ENCODE results near the gene ADAP2.

ADAP2 gene

DNA sequence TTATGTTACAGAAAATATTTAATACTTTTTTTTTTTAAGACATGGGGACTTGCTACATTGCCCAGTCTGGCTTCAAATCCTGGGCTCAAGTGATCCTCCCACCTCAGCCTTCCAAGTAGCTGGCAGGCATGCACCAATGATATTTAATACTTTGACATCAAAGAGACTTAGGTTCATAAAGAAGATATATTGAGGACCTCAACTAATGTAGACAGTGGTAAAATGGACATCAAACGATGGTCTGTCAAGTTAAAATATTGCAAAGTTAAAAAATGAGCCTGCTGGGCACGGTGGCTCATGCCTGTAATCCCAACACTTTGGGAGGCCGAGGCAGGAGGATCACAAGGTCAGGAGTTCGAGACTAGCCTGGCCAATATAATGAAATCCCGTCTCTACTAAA, 24.4 kb upstream of the ADAP2 start:
- POLR2A ChIA-PET: interaction anchor here (1.0 to 1.2 kb wide), 2 partner anchors 9 to 20 kb away, joined by 4 to 7 read pairs; partner anchors contain the start of gene TEFM
- peaks cover 87 to 89% of the 10 kb centered on the region in 2 experiments for H3K36me3 ChIP-seq (ENCODE audit: control insufficient read depth in 2 of 2, insufficient read depth in 1 of 2, low read length in 2 of 2)

DNA sequence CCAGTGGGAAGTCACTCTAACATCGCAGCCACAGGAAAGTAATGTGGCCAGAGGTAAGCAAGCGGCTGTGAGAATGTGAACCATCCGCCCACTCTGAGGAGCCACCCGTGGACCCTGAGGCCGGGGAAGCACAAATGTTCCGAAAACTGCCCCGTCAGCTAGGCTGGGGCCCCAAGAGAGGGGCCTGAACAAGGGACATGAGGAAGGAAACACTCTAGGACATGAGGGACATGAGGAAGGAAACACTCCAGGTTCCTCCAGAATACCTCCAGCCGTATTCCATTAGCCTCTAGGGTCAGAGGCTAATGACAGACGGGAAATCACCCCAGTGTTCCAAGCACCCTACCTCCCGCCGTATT, 16.0 kb upstream of the ADAP2 start:
- Histone ChIP-seq H3K36me3 (ENCODE audit: control insufficient read depth in 2 of 2, insufficient read depth in 1 of 2, low read length in 2 of 2) (peaks cover 28 to 31% of the 10 kb centered on the region in 2 experiments), H3K4me1 (ENCODE audit: control insufficient read depth, insufficient read depth, low read length) (no peaks in the 10 kb centered on the region; the same call in 1 of the 2 replicates), H3K27ac (ENCODE audit: extremely low read depth, low read depth, low read length) (peak overlapping the region; percentile 30; the same call in 1 of the 2 replicates), H3K4me3 (ENCODE audit: low read depth, low read length) (peak overlapping the region; percentile 70), H3K9me3 (ENCODE audit: control insufficient read depth, insufficient read depth, low read depth, low read length) (no peaks in the 10 kb centered on the region)
- no peak for TF ChIP-seq ZNF664 (tag by site-specific recombination; IDR thresholded peaks at IDR 0.05)
- POLR2A ChIA-PET: no interaction called here
- CTCF ChIA-PET: interaction anchor here (0.6 to 0.8 kb wide), 2 partner anchors 10 to 996 kb away, joined by 3 read pairs; partner anchors contain the start of gene UTP6

More for the DNA sequence above, 24.4 kb upstream of the ADAP2 start:
- no peak for TF ChIP-seq ZNF223 (tag by site-specific recombination; IDR thresholded peaks at IDR 0.05)
- TF ChIP-seq ZNF24 (tag by site-specific recombination; IDR thresholded peaks at IDR 0.05): no peak
- H3K27ac ChIP-seq (ENCODE audit: extremely low read depth, low read depth, low read length): no peak overlapping the region
- no peaks in the 10 kb centered on the region for H3K9me3 ChIP-seq (ENCODE audit: control insufficient read depth, insufficient read depth, low read depth, low read length)
- CTCF ChIA-PET: interaction anchor here (0.6 kb wide), 1 partner anchor 12 kb away, joined by 3 read pairs; no protein-coding TSS in a partner anchor
- H3K4me1 ChIP-seq (ENCODE audit: control insufficient read depth, insufficient read depth, low read length): no peaks in the 10 kb centered on the region
- no peak overlapping the region for H3K4me3 ChIP-seq (ENCODE audit: low read depth, low read length)

DNA sequence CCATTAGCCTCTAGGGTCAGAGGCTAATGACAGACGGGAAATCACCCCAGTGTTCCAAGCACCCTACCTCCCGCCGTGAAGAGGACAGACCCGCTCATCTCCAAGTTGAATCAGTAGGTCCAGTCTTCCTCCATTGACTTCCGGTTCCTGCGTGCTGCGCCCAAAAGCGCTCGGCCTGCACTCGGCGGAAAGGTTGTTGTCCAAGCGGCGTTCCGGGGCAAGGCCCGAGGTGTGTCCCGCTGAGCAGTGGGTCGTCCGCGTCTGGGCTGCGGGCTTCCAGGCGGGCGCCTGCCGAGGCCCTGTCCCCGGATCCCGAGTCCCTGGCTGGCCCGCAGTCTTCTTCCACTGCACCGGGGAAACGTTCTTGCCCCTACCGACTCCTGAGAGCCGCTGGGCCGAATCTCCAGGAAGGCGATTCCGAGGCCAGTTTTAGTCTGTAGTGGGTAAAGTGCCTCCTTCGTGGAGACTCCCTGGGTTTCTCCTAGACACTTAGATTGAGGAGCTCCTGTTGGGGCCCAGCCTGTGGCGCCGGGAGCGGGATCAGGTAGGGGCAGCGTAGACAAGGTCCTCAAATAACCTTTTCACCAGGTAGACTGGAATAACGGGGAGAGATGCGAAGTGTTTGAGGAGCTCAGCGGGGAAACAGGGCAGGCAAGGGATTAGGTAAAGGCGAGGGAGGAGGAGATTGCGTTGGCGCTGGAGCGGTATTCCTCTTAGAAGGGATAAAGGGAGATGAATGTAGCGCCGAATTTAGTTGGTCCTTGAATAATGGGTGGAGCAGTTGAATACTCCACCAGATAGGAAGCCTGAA, 15.4 kb upstream of the ADAP2 start, which contains the start of gene TEFM:
TEFM (minus strand) TSS at position 138 of the 811 bp plus-strand sequence; CDS start at position 98, 40 bp downstream.
- Histone ChIP-seq H3K36me3 (ENCODE audit: control insufficient read depth in 2 of 2, insufficient read depth in 1 of 2, low read length in 2 of 2) (peaks cover 23 to 26% of the 10 kb centered on the region in 2 experiments), H3K4me1 (ENCODE audit: control insufficient read depth, insufficient read depth, low read length) (no peaks in the 10 kb centered on the region; the same call in 1 of the 2 replicates), H3K4me3 (ENCODE audit: low read depth, low read length) (peak within 1 kb of the TSS; percentile 70), H3K9me3 (ENCODE audit: control insufficient read depth, insufficient read depth, low read depth, low read length) (no peaks in the 10 kb centered on the region), H3K27ac (ENCODE audit: extremely low read depth, low read depth, low read length) (peak within 1 kb of the TSS; percentile 94)
- ChIA-PET POLR2A (interaction anchor here (0.7 to 1.6 kb wide), 10 partner anchors 8 to 483 kb away, joined by 3 to 7 read pairs (median 4); partner anchors contain the start of genes ADAP2, NF1 and RNF135), CTCF (interaction anchor here (0.6 to 0.9 kb wide), 2 partner anchors 277 to 797 kb away, joined by 4 to 5 read pairs; no protein-coding TSS in a partner anchor)
- TF ChIP-seq ZNF624 (tag by site-specific recombination; IDR thresholded peaks at IDR 0.05) (peak; percentile 45; the same call in 1 of the 2 replicates), ZNF792 (tag by site-specific recombination; IDR thresholded peaks at IDR 0.05) (peak; percentile 90), ZNF521 (tag by site-specific recombination; IDR thresholded peaks at IDR 0.05) (no peak), ZNF146 (tag by site-specific recombination; IDR thresholded peaks at IDR 0.05) (peak; percentile 72), YY2 (tag by site-specific recombination; IDR thresholded peaks at IDR 0.05) (peak; percentile 96), ZIC2 (tag by site-specific recombination; IDR thresholded peaks at IDR 0.05) (peak; percentile 95), ZNF341 (tag by site-specific recombination; IDR thresholded peaks at IDR 0.05; ENCODE audit: low read depth) (peak; percentile 81), ZNF37A (tag by site-specific recombination; IDR thresholded peaks at IDR 0.05) (no peak), HOXC10 (CRISPR knock-in tag; IDR thresholded peaks at IDR 0.05) (0 out of 2 replicates have a peak, but pooled peaks have one; percentile 65), ZNF600 (tag by site-specific recombination; IDR thresholded peaks at IDR 0.05) (peak; percentile 78), ZXDB (tag by site-specific recombination; IDR thresholded peaks at IDR 0.05) (peak; percentile 92), ZBTB8A (tag by site-specific recombination; IDR thresholded peaks at IDR 0.05) (peak; percentile 92)
- TF ChIP-seq, protein P1, sequence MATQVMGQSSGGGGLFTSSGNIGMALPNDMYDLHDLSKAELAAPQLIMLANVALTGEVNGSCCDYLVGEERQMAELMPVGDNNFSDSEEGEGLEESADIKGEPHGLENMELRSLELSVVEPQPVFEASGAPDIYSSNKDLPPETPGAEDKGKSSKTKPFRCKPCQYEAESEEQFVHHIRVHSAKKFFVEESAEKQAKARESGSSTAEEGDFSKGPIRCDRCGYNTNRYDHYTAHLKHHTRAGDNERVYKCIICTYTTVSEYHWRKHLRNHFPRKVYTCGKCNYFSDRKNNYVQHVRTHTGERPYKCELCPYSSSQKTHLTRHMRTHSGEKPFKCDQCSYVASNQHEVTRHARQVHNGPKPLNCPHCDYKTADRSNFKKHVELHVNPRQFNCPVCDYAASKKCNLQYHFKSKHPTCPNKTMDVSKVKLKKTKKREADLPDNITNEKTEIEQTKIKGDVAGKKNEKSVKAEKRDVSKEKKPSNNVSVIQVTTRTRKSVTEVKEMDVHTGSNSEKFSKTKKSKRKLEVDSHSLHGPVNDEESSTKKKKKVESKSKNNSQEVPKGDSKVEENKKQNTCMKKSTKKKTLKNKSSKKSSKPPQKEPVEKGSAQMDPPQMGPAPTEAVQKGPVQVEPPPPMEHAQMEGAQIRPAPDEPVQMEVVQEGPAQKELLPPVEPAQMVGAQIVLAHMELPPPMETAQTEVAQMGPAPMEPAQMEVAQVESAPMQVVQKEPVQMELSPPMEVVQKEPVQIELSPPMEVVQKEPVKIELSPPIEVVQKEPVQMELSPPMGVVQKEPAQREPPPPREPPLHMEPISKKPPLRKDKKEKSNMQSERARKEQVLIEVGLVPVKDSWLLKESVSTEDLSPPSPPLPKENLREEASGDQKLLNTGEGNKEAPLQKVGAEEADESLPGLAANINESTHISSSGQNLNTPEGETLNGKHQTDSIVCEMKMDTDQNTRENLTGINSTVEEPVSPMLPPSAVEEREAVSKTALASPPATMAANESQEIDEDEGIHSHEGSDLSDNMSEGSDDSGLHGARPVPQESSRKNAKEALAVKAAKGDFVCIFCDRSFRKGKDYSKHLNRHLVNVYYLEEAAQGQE (tag by site-specific recombination; IDR thresholded peaks at IDR 0.05): peak; percentile 75
- TF ChIP-seq, protein P2, sequence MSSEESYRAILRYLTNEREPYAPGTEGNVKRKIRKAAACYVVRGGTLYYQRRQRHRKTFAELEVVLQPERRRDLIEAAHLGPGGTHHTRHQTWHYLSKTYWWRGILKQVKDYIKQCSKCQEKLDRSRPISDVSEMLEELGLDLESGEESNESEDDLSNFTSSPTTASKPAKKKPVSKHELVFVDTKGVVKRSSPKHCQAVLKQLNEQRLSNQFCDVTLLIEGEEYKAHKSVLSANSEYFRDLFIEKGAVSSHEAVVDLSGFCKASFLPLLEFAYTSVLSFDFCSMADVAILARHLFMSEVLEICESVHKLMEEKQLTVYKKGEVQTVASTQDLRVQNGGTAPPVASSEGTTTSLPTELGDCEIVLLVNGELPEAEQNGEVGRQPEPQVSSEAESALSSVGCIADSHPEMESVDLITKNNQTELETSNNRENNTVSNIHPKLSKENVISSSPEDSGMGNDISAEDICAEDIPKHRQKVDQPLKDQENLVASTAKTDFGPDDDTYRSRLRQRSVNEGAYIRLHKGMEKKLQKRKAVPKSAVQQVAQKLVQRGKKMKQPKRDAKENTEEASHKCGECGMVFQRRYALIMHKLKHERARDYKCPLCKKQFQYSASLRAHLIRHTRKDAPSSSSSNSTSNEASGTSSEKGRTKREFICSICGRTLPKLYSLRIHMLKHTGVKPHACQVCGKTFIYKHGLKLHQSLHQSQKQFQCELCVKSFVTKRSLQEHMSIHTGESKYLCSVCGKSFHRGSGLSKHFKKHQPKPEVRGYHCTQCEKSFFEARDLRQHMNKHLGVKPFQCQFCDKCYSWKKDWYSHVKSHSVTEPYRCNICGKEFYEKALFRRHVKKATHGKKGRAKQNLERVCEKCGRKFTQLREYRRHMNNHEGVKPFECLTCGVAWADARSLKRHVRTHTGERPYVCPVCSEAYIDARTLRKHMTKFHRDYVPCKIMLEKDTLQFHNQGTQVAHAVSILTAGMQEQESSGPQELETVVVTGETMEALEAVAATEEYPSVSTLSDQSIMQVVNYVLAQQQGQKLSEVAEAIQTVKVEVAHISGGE (tag by site-specific recombination; conservative IDR thresholded peaks at IDR 0.05; ENCODE audit: low read depth): peak; percentile 100
- TF ChIP-seq, protein P3, sequence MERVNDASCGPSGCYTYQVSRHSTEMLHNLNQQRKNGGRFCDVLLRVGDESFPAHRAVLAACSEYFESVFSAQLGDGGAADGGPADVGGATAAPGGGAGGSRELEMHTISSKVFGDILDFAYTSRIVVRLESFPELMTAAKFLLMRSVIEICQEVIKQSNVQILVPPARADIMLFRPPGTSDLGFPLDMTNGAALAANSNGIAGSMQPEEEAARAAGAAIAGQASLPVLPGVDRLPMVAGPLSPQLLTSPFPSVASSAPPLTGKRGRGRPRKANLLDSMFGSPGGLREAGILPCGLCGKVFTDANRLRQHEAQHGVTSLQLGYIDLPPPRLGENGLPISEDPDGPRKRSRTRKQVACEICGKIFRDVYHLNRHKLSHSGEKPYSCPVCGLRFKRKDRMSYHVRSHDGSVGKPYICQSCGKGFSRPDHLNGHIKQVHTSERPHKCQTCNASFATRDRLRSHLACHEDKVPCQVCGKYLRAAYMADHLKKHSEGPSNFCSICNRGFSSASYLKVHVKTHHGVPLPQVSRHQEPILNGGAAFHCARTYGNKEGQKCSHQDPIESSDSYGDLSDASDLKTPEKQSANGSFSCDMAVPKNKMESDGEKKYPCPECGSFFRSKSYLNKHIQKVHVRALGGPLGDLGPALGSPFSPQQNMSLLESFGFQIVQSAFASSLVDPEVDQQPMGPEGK (tag by site-specific recombination; IDR thresholded peaks at IDR 0.05): peak; percentile 64
- TF ChIP-seq, protein P4, sequence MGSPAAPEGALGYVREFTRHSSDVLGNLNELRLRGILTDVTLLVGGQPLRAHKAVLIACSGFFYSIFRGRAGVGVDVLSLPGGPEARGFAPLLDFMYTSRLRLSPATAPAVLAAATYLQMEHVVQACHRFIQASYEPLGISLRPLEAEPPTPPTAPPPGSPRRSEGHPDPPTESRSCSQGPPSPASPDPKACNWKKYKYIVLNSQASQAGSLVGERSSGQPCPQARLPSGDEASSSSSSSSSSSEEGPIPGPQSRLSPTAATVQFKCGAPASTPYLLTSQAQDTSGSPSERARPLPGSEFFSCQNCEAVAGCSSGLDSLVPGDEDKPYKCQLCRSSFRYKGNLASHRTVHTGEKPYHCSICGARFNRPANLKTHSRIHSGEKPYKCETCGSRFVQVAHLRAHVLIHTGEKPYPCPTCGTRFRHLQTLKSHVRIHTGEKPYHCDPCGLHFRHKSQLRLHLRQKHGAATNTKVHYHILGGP (tag by site-specific recombination; IDR thresholded peaks at IDR 0.05): no peak
